ENCODE measurements around the gene TAPBP. TPM values are rescaled to one million over a fixed set of nuclear protein-coding genes. Genes with fewer than 3 reads are reported as not detected.
A peak's percentile ranks its signal among the peaks of the same experiment; 100 is the strongest.

The TAPBP gene
- total and polyA plus RNA-seq, 3 donors from 2014 or later = 34.6 to 128 (median 76.5) TPM

- Histone ChIP-seq H3K4me1 (peaks cover 9% of the 10 kb centered on the region), H3K9me3 (no peaks in the 10 kb centered on the region), H3K27me3 (no peaks in the 10 kb centered on the region), H3K4me3 (no peak overlapping the region), H3K27ac (no peak overlapping the region), H3K36me3 (ENCODE audit: low read depth, missing control alignments) (no peaks in the 10 kb centered on the region)
- TF ChIP-seq CTCF (IDR thresholded peaks at IDR 0.05) (no peak), POLR2A (IDR thresholded peaks at IDR 0.05) (no peak)
- WGBS, 2 donors = 87 to 92% methylated on average over 4 to 16 of the region's 16 CpGs
- intact Hi-C loops (cut with DNase I; ENCODE audit: low total_unique reads) = no loop called here
- DNase-seq = no peak
These were observed 9.7 kb downstream of the TAPBP start for GRCh38 chr6:33304216-33304615.

GRCh38 chr6:33301877-33302276 is 12.0 kb downstream of the TAPBP start:
- no peak for DNase-seq
- intact Hi-C loops (cut with DNase I; ENCODE audit: low total_unique reads) = no loop called here
- Histone ChIP-seq H3K27me3 (no peaks in the 10 kb centered on the region), H3K36me3 (ENCODE audit: low read depth, missing control alignments) (no peaks in the 10 kb centered on the region), H3K27ac (no peak overlapping the region), H3K4me1 (peaks cover 20% of the 10 kb centered on the region), H3K4me3 (no peak overlapping the region), H3K9me3 (no peaks in the 10 kb centered on the region)
- TF ChIP-seq CTCF (IDR thresholded peaks at IDR 0.05) (no peak), POLR2A (IDR thresholded peaks at IDR 0.05) (no peak)
- 79 to 92% methylated on average over 3 of the region's 3 CpGs for WGBS, 2 donors

- H3K36me3 ChIP-seq (ENCODE audit: low read depth, missing control alignments) = no peaks in the 10 kb centered on the region
- H3K27me3 ChIP-seq = no peaks in the 10 kb centered on the region
- H3K4me3 ChIP-seq = peak overlapping the region; percentile 71 to 90
- intact Hi-C loops (cut with DNase I; ENCODE audit: low total_unique reads) = no loop called here
- H3K27ac ChIP-seq = peak overlapping the region; percentile 91 to 94
- no peaks in the 10 kb centered on the region for H3K9me3 ChIP-seq
- TF ChIP-seq CTCF (IDR thresholded peaks at IDR 0.05) (peak; percentile 33 to 68 (median 56)), POLR2A (IDR thresholded peaks at IDR 0.05) (peak; percentile 53)
- H3K4me1 ChIP-seq = peaks cover 20% of the 10 kb centered on the region
- peak; percentile 93 for DNase-seq
- WGBS, 2 donors = 0 to 1% methylated on average over 36 to 54 of the region's 54 CpGs
These were observed 14.5 kb downstream of the TAPBP start for GRCh38 chr6:33299237-33299944.

GRCh38 chr6:33298773-33299236 is 15.1 kb downstream of the TAPBP start, which contains the start of gene RGL2:
RGL2 (minus strand) TSS chr6:33298942; CDS start chr6:33298610, 332 bp downstream.
- peaks cover 20% of the 10 kb centered on the region for H3K4me1 ChIP-seq
- H3K27ac ChIP-seq = peak within 1 kb of the TSS; percentile 91 to 94
- peak within 1 kb of the TSS; percentile 71 to 90 for H3K4me3 ChIP-seq
- TF ChIP-seq POLR2A (IDR thresholded peaks at IDR 0.05) = no peak
- 0% methylated on average over 7 to 30 of the region's 34 CpGs for WGBS, 2 donors
- H3K27me3 ChIP-seq = no peaks in the 10 kb centered on the region
- peak; percentile 77 for DNase-seq
- no peaks in the 10 kb centered on the region for H3K36me3 ChIP-seq (ENCODE audit: low read depth, missing control alignments)
- intact Hi-C loops (cut with DNase I; ENCODE audit: low total_unique reads) = no loop called here
- no peaks in the 10 kb centered on the region for H3K9me3 ChIP-seq

GRCh38 chr6:33297956-33298772 is 15.7 kb downstream of the TAPBP start:
- intact Hi-C loops (cut with DNase I; ENCODE audit: low total_unique reads) = no loop called here
- TF ChIP-seq POLR2A (IDR thresholded peaks at IDR 0.05) = no peak
- TF ChIP-seq CTCF (IDR thresholded peaks at IDR 0.05) = no peak
- peak; percentile 86 for DNase-seq
- 1% methylated on average over 32 to 42 of the region's 42 CpGs for WGBS, 2 donors
- H3K4me1 ChIP-seq = peaks cover 20% of the 10 kb centered on the region
- H3K27ac ChIP-seq = peak overlapping the region; percentile 91 to 94
- peak overlapping the region; percentile 71 to 90 for H3K4me3 ChIP-seq
- no peaks in the 10 kb centered on the region for H3K27me3 ChIP-seq
- H3K36me3 ChIP-seq (ENCODE audit: low read depth, missing control alignments) = no peaks in the 10 kb centered on the region
- no peaks in the 10 kb centered on the region for H3K9me3 ChIP-seq

Data from testis (tissue), 3 donors.